Keratinocyte (primary cell): ENCODE results near the gene PSMC3.

Experiments
- EZH2 ChIP-seq: IDR thresholded peaks from one replicate; pipeline ENCODE4 v1.6.1; 2012; ENCODE audit warnings: inconsistent platforms, mild to moderate bottlenecking, low read length, moderate library complexity
- TF ChIP-seq, protein P1 (sequence below), 3 experiments: IDR thresholded peaks in 1 of 3; conservative IDR thresholded peaks in 1 of 3; optimal IDR thresholded peaks in 1 of 3; 2 replicates in 2 of 3; 3 replicates in 1 of 3; pipeline versions ENCODE3 to v1.5.1; 2011; ENCODE audit warnings: low read length in 3 of 3, mild to moderate bottlenecking in 3 of 3, moderate library complexity in 2 of 3, control low read depth in 1 of 3, inconsistent platforms in 1 of 3; ENCODE audit not compliant: insufficient read depth in 2 of 3; ENCODE audit errors: extremely low read depth in 1 of 3

- TF ChIP-seq, protein P1, sequence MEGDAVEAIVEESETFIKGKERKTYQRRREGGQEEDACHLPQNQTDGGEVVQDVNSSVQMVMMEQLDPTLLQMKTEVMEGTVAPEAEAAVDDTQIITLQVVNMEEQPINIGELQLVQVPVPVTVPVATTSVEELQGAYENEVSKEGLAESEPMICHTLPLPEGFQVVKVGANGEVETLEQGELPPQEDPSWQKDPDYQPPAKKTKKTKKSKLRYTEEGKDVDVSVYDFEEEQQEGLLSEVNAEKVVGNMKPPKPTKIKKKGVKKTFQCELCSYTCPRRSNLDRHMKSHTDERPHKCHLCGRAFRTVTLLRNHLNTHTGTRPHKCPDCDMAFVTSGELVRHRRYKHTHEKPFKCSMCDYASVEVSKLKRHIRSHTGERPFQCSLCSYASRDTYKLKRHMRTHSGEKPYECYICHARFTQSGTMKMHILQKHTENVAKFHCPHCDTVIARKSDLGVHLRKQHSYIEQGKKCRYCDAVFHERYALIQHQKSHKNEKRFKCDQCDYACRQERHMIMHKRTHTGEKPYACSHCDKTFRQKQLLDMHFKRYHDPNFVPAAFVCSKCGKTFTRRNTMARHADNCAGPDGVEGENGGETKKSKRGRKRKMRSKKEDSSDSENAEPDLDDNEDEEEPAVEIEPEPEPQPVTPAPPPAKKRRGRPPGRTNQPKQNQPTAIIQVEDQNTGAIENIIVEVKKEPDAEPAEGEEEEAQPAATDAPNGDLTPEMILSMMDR (optimal IDR thresholded peaks at IDR 0.05 in 1 of 3, IDR thresholded peaks at IDR 0.05 in 1 of 3, conservative IDR thresholded peaks at IDR 0.05 in 1 of 3; ENCODE audit: extremely low read depth in 1 of 3, insufficient read depth in 2 of 3, low read length in 3 of 3): no peak
- no peak for TF ChIP-seq EZH2
Measured at GRCh38 chr11:47372422-47372821, 53.8 kb downstream of the PSMC3 start.
